GM23338 (cell line): ENCODE data around the gene EMILIN2. TPM values are rescaled to one million over a fixed set of nuclear protein-coding genes. Genes with fewer than 3 reads are reported as not detected.

ENCODE experiments used
- ATAC-seq: fragments of 200-7000 bp; cut with Tn5 transposase; 3 replicates; pipeline ENCODE4 v1.9.1; 2020
- DNase-seq: peaks from one replicate; pipeline ENCODE4 v3.0.0-alpha.2; 2015; ENCODE audit warnings: low spot score
- H2AFZ ChIP-seq: fragments of 200-600 bp; sonication (generic); 2 replicates; pipeline ENCODE4 v1.8.0; 2016; ENCODE audit warnings: antibody characterized with exemption, mild to moderate bottlenecking, moderate library complexity
- H3F3A ChIP-seq: fragments of 200-600 bp; sonication (generic); replicated peaks from 2 replicates; pipeline ENCODE4 v1.8.0; 2017; ENCODE audit warnings: antibody characterized with exemption, mixed run types, low read depth
- H3K27ac ChIP-seq: fragments of 200-600 bp; sonication (generic); 2 replicates; pipeline ENCODE4 v1.6.1; 2016; ENCODE audit warnings: low read depth
- H3K27me3 ChIP-seq: fragments of 200-600 bp; sonication (generic); 2 replicates; pipeline ENCODE4 v1.8.0; 2016; ENCODE audit warnings: mild to moderate bottlenecking, mixed run types, moderate library complexity; ENCODE audit not compliant: insufficient read depth
- H3K36me3 ChIP-seq: fragments of 200-600 bp; sonication (generic); 2 replicates; pipeline ENCODE4 v1.8.0; 2016; ENCODE audit warnings: mild to moderate bottlenecking; ENCODE audit not compliant: insufficient read depth
- H3K4me1 ChIP-seq: fragments of 200-600 bp; sonication (generic); 2 replicates; pipeline ENCODE4 v1.8.0; 2016; ENCODE audit warnings: mild to moderate bottlenecking, moderate library complexity; ENCODE audit not compliant: insufficient read depth
- H3K4me2 ChIP-seq: fragments of 200-600 bp; sonication (generic); 2 replicates; pipeline ENCODE4 v1.7.1; 2017; ENCODE audit warnings: mixed run types
- H3K4me3 ChIP-seq: fragments of 200-600 bp; sonication (generic); 2 replicates; pipeline ENCODE4 v1.6.1; 2016; ENCODE audit warnings: mixed run types
- H3K79me2 ChIP-seq: fragments of 200-600 bp; sonication (generic); replicated peaks from 2 replicates; pipeline ENCODE4 v1.8.0; 2017; ENCODE audit warnings: mild to moderate bottlenecking; ENCODE audit not compliant: insufficient read depth
- H3K9me2 ChIP-seq: fragments of 200-600 bp; sonication (generic); 2 replicates; pipeline ENCODE4 v1.8.0; 2017; ENCODE audit not compliant: insufficient read depth
- H4K20me1 ChIP-seq: fragments of 200-600 bp; sonication (generic); replicated peaks from 2 replicates; pipeline ENCODE4 v1.8.0; 2017; ENCODE audit warnings: mild to moderate bottlenecking; ENCODE audit not compliant: insufficient read depth
- H3K27ac Mint-ChIP-seq: 2 replicates; pipeline ENCODE4 v1.8.0; 2020; ENCODE audit warnings: inconsistent platforms, mild to moderate bottlenecking, moderate library complexity, mixed read lengths
- H3K27me3 Mint-ChIP-seq: 3 replicates; pipeline ENCODE4 v1.8.0; 2022; ENCODE audit warnings: low read depth, mild to moderate bottlenecking, moderate library complexity, mixed read lengths, inconsistent platforms; ENCODE audit not compliant: insufficient read depth, poor library complexity
- H3K36me3 Mint-ChIP-seq: 3 replicates; pipeline ENCODE4 v1.8.0; 2021; ENCODE audit warnings: low read depth, mild to moderate bottlenecking, inconsistent platforms, moderate library complexity, mixed read lengths
- H3K4me1 Mint-ChIP-seq: 3 replicates; pipeline ENCODE4 v1.8.0; 2020; ENCODE audit warnings: mild to moderate bottlenecking, inconsistent platforms, mixed read lengths
- H3K4me3 Mint-ChIP-seq: 3 replicates; pipeline ENCODE4 v1.8.0; 2021; ENCODE audit warnings: moderate library complexity, mild to moderate bottlenecking, inconsistent platforms, mixed read lengths
- H3K9me3 Mint-ChIP-seq: 3 replicates; pipeline ENCODE4 v1.8.0; 2020; ENCODE audit warnings: moderate library complexity, mild to moderate bottlenecking, inconsistent platforms, mixed read lengths
- CREB1 ChIP-seq: fragments of 250-450 bp; sonication (Bioruptor Pico); IDR thresholded peaks from 2 replicates; pipeline ENCODE4 v1.5.0; 2020; ENCODE audit warnings: low read depth, mild to moderate bottlenecking, moderate library complexity
- CTCF ChIP-seq, 2 experiments: fragments of 200-600 bp in 1 of 2; sonication (generic) in 1 of 2; conservative IDR thresholded peaks; 2 replicates each; pipeline versions ENCODE4 v1.5.1 to v1.6.1; 2016 to 2017; ENCODE audit warnings: antibody characterized with exemption in 2 of 2, low read depth in 2 of 2, mild to moderate bottlenecking in 2 of 2, moderate library complexity in 1 of 2
- ETS1 ChIP-seq: IDR thresholded peaks from 2 replicates; pipeline ENCODE4 v1.6.1; 2016; ENCODE audit warnings: antibody characterized with exemption
- EZH2 ChIP-seq: fragments of 200-600 bp; sonication (generic); IDR thresholded peaks from one replicate; pipeline ENCODE4 v1.8.0; 2017; ENCODE audit warnings: antibody characterized with exemption, mild to moderate bottlenecking, low read depth; ENCODE audit not compliant: unreplicated experiment
- EZH2phosphoT487 ChIP-seq: fragments of 200-600 bp; sonication (generic); IDR thresholded peaks from one replicate; pipeline ENCODE4 v1.8.1; 2018; ENCODE audit warnings: antibody characterized with exemption; ENCODE audit not compliant: unreplicated experiment
- JUNB ChIP-seq: IDR thresholded peaks from one replicate; pipeline ENCODE4 v1.6.1; 2016; ENCODE audit warnings: antibody characterized with exemption; ENCODE audit not compliant: unreplicated experiment
- NANOG ChIP-seq: IDR thresholded peaks from 2 replicates; pipeline ENCODE4 v1.6.1; 2016; ENCODE audit warnings: antibody characterized with exemption, borderline replicate concordance
- POLR2AphosphoS5 ChIP-seq: IDR thresholded peaks from 2 replicates; pipeline ENCODE4 v1.6.1; 2016; ENCODE audit warnings: antibody characterized with exemption, low read depth
- REST ChIP-seq: IDR thresholded peaks from one replicate; pipeline ENCODE4 v1.6.1; 2018; ENCODE audit warnings: antibody characterized with exemption; ENCODE audit not compliant: unreplicated experiment
- STAT1 ChIP-seq: IDR thresholded peaks from one replicate; pipeline ENCODE4 v1.6.1; 2016; ENCODE audit warnings: antibody characterized with exemption; ENCODE audit not compliant: unreplicated experiment
- ZNF114 ChIP-seq: fragments of 250-450 bp; sonication (Bioruptor Pico); IDR thresholded peaks from 2 replicates; pipeline ENCODE4 v1.5.0; 2020; ENCODE audit warnings: mild to moderate bottlenecking, moderate library complexity
- ZNF331 ChIP-seq: fragments of 250-450 bp; sonication (Bioruptor Pico); IDR thresholded peaks from 2 replicates; pipeline ENCODE4 v1.5.0; 2020; ENCODE audit warnings: low read depth, mild to moderate bottlenecking, moderate library complexity
- ZNF462 ChIP-seq: fragments of 250-450 bp; sonication (Bioruptor Pico); IDR thresholded peaks from 2 replicates; pipeline ENCODE4 v1.5.0; 2020; ENCODE audit warnings: mild to moderate bottlenecking, moderate library complexity
- polyA plus RNA-seq: library from polyadenylated mRNA; unstranded; fragments of >200 nt; fragmentation: Nextera tagmentation; extraction: Ambion mirVana; gene quantifications from 2 replicates; pipeline ENCODE4 v1.2.1, GENCODE V29; 2016
- total RNA-seq: library from RNA; depleted of rRNA; stranded (reverse); fragments of >200 nt; shearing (Covaris generic); gene quantifications from 2 replicates; pipeline ENCODE4 v1.2.3, GENCODE V29; 2014

Gene EMILIN2
- total and polyA plus RNA-seq, 2 experiments from 2014 or later = 3.0 to 11.6 TPM

GRCh38 chr18:2939317-2939716 is 92.5 kb downstream of the EMILIN2 start:
- Histone ChIP-seq H4K20me1 (no peaks in the 10 kb centered on the region), H3K79me2 (no peaks in the 10 kb centered on the region), H3K4me3 (no peak overlapping the region), H3K36me3 (no peaks in the 10 kb centered on the region), H3F3A (no peaks in the 10 kb centered on the region), H3K4me2 (no peak overlapping the region), H3K9me2 (no peaks in the 10 kb centered on the region), H3K27me3 (no peaks in the 10 kb centered on the region), H3K4me1 (no peaks in the 10 kb centered on the region), H3K27ac (no peak overlapping the region), H2AFZ (no peak overlapping the region)
- Mint-ChIP-seq H3K4me3 (no peak overlapping the region), H3K4me1 (no peaks in the 10 kb centered on the region), H3K9me3 (no peaks in the 10 kb centered on the region), H3K27me3 (no peaks in the 10 kb centered on the region), H3K36me3 (peaks cover 19% of the 10 kb centered on the region; the same call in 2 of the 3 replicates), H3K27ac (no peak overlapping the region)
- ATAC-seq (no peak), DNase-seq (no peak)
- TF ChIP-seq STAT1 (no peak), CTCF (conservative IDR thresholded peaks at IDR 0.05; ENCODE audit: low read depth in 2 of 2) (no peak), POLR2AphosphoS5 (no peak), EZH2 (no peak), ZNF462 (CRISPR knock-in tag) (no peak), ZNF331 (CRISPR knock-in tag) (no peak), ZNF114 (CRISPR knock-in tag) (no peak), NANOG (no peak), REST (no peak), CREB1 (CRISPR knock-in tag) (no peak), JUNB (no peak), ETS1 (no peak), EZH2phosphoT487 (no peak)
